ENCODE data around the gene GOLGA7B.

The GOLGA7B gene

GRCh38 chr10:97851341-97852001 is 1.8 kb downstream of the GOLGA7B start:
- H2BK5ac ChIP-seq (ENCODE audit: low read length): no peak overlapping the region
- peaks cover 0 to 34% (median 32%) of the 10 kb centered on the region in 3 experiments for H3K27me3 ChIP-seq (ENCODE audit: control insufficient read depth in 3 of 3, insufficient read depth in 3 of 3, low read depth in 1 of 3, low read length in 3 of 3)
- H2BK12ac ChIP-seq (ENCODE audit: low read length): no peak overlapping the region
- no peak overlapping the region for H2AFZ ChIP-seq (ENCODE audit: low read length)
- H3K23ac ChIP-seq (ENCODE audit: low read depth, low read length, poor library complexity): no peak overlapping the region
- H3K4me2 ChIP-seq (ENCODE audit: insufficient read depth, low read length, poor library complexity, severe bottlenecking): no peak overlapping the region
- WGBS, 2 donors (ENCODE audit: extremely low coverage in 2 of 2, insufficient read length in 2 of 2, insufficient replicate concordance in 1 of 2): no CpG with 5 or more reads among the region's 7 CpGs
- H3K18ac ChIP-seq (ENCODE audit: low read length): no peak overlapping the region
- H3K4ac ChIP-seq (ENCODE audit: low read length): no peak overlapping the region
- peaks cover 0 to 3% of the 10 kb centered on the region in 2 donors for H3K9me3 ChIP-seq (replicated peaks in 1 of 2; ENCODE audit: control insufficient read depth in 2 of 2, insufficient read depth in 1 of 2, low read depth in 1 of 2, low read length in 2 of 2)
- H4K91ac ChIP-seq (ENCODE audit: low read depth, low read length, poor library complexity): no peak overlapping the region
- no peak overlapping the region for H3K27ac ChIP-seq (replicated peaks; ENCODE audit: low read length)
- no peak overlapping the region for H3K4me3 ChIP-seq (ENCODE audit: low read length in 2 of 2)
- no peak overlapping the region for H3K14ac ChIP-seq (ENCODE audit: low read length)
- peaks cover 0 to 3% of the 10 kb centered on the region in 2 donors for H3K4me1 ChIP-seq (ENCODE audit: control insufficient read depth in 2 of 2, insufficient read depth in 1 of 2, low read depth in 1 of 2, low read length in 2 of 2)
- H3K79me1 ChIP-seq (ENCODE audit: low read depth, low read length): peaks cover 1% of the 10 kb centered on the region
- no peak overlapping the region for H4K8ac ChIP-seq (ENCODE audit: low read depth, low read length)
- H3K36me3 ChIP-seq (replicated peaks in 1 of 2; ENCODE audit: control insufficient read depth in 2 of 2, insufficient read depth in 2 of 2, low read length in 2 of 2): no peaks in the 10 kb centered on the region
- no peak overlapping the region for H2BK120ac ChIP-seq (ENCODE audit: low read depth, low read length)
- H3K9ac ChIP-seq (ENCODE audit: low read depth, low read length, poor library complexity): no peak overlapping the region
- no peak overlapping the region for H2AK5ac ChIP-seq (ENCODE audit: low read depth, low read length)
- H2BK15ac ChIP-seq (ENCODE audit: low read length): no peak overlapping the region
- DNase-seq (ENCODE audit: low spot score): no peak

DNA sequence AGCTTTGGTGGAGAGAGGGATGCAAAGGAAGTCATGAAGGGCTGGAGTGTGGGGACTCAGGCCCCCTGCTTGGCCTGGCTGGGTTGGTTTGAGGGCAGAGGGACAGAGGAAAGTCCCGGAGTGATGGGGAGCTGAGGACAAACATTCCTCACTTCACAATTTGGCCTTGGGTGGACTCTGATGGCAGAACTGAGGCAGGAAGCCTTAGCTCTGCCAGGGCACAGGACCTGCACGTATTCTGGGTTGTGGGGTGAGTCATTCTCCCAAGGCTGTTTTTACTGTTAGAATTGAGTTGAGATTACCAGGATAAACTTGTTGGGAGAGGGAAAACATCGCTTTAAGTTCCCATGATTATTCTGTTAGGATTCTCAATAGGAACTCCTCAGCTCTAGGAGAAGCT is 2.6 kb downstream of the GOLGA7B start:
- DNase-seq (ENCODE audit: low spot score): no peak
- no peak overlapping the region for H3K4me2 ChIP-seq (ENCODE audit: insufficient read depth, low read length, poor library complexity, severe bottlenecking)
- H2BK120ac ChIP-seq (ENCODE audit: low read depth, low read length): no peak overlapping the region
- H4K91ac ChIP-seq (ENCODE audit: low read depth, low read length, poor library complexity): no peak overlapping the region
- H2BK15ac ChIP-seq (ENCODE audit: low read length): no peak overlapping the region
- no peak overlapping the region for H2AFZ ChIP-seq (ENCODE audit: low read length)
- H4K8ac ChIP-seq (ENCODE audit: low read depth, low read length): no peak overlapping the region
- H3K4me3 ChIP-seq (ENCODE audit: low read length in 2 of 2): no peak overlapping the region
- H3K23ac ChIP-seq (ENCODE audit: low read depth, low read length, poor library complexity): no peak overlapping the region
- H3K18ac ChIP-seq (ENCODE audit: low read length): no peak overlapping the region
- peaks cover 0 to 3% of the 10 kb centered on the region in 2 donors for H3K9me3 ChIP-seq (replicated peaks in 1 of 2; ENCODE audit: control insufficient read depth in 2 of 2, insufficient read depth in 1 of 2, low read depth in 1 of 2, low read length in 2 of 2)
- H3K27me3 ChIP-seq (ENCODE audit: control insufficient read depth in 3 of 3, insufficient read depth in 3 of 3, low read depth in 1 of 3, low read length in 3 of 3): peaks cover 0 to 34% (median 32%) of the 10 kb centered on the region in 3 experiments
- H2BK12ac ChIP-seq (ENCODE audit: low read length): no peak overlapping the region
- no peak overlapping the region for H3K9ac ChIP-seq (ENCODE audit: low read depth, low read length, poor library complexity)
- WGBS, 2 donors (ENCODE audit: extremely low coverage in 2 of 2, insufficient read length in 2 of 2, insufficient replicate concordance in 1 of 2): no CpG with 5 or more reads among the region's 3 CpGs
- peaks cover 1% of the 10 kb centered on the region for H3K79me1 ChIP-seq (ENCODE audit: low read depth, low read length)
- H3K14ac ChIP-seq (ENCODE audit: low read length): no peak overlapping the region
- no peaks in the 10 kb centered on the region for H3K36me3 ChIP-seq (replicated peaks in 1 of 2; ENCODE audit: control insufficient read depth in 2 of 2, insufficient read depth in 2 of 2, low read length in 2 of 2)
- H3K4ac ChIP-seq (ENCODE audit: low read length): no peak overlapping the region
- H3K4me1 ChIP-seq (ENCODE audit: control insufficient read depth in 2 of 2, insufficient read depth in 1 of 2, low read depth in 1 of 2, low read length in 2 of 2): peaks cover 0 to 3% of the 10 kb centered on the region in 2 donors
- no peak overlapping the region for H2AK5ac ChIP-seq (ENCODE audit: low read depth, low read length)
- no peak overlapping the region for H3K27ac ChIP-seq (replicated peaks; ENCODE audit: low read length)
- no peak overlapping the region for H2BK5ac ChIP-seq (ENCODE audit: low read length)

DNA sequence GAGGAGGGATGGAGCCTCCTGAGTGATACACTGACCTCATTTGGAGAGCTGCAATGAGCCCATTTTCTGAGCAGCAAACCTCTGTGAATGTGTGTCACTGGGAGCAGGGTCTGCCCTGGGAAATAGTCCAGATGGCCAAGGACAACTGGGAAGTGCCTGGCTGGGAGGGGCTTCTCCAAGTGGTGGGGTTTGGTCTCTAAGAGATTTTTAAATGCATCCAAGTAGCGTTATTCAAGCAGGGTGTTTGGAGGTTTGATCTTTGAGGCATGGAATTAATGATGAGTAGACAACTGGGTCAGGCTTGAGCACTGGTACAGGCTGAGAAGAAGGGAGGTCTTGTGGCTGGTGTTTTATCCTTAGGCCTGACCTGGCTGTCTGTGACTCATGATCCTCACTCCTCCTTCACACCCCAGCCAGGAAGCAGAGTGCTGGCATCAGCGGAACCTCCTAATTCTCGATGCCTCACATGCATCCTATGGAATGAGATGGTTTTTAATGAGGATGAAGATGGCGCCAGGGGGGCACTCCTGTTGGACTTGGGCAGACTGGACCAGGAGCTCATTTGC is 3.3 kb downstream of the GOLGA7B start:
- Histone ChIP-seq H3K27ac (replicated peaks; ENCODE audit: low read length) (no peak overlapping the region), H3K79me1 (ENCODE audit: low read depth, low read length) (peaks cover 1% of the 10 kb centered on the region), H3K9ac (ENCODE audit: low read depth, low read length, poor library complexity) (no peak overlapping the region), H2AK5ac (ENCODE audit: low read depth, low read length) (no peak overlapping the region), H2AFZ (ENCODE audit: low read length) (no peak overlapping the region), H4K8ac (ENCODE audit: low read depth, low read length) (no peak overlapping the region), H3K4ac (ENCODE audit: low read length) (no peak overlapping the region), H2BK5ac (ENCODE audit: low read length) (no peak overlapping the region), H3K36me3 (replicated peaks in 1 of 2; ENCODE audit: control insufficient read depth in 2 of 2, insufficient read depth in 2 of 2, low read length in 2 of 2) (no peaks in the 10 kb centered on the region), H3K23ac (ENCODE audit: low read depth, low read length, poor library complexity) (no peak overlapping the region), H3K27me3 (ENCODE audit: control insufficient read depth in 3 of 3, insufficient read depth in 3 of 3, low read depth in 1 of 3, low read length in 3 of 3) (peaks cover 0 to 34% (median 32%) of the 10 kb centered on the region in 3 experiments), H4K91ac (ENCODE audit: low read depth, low read length, poor library complexity) (no peak overlapping the region), H3K14ac (ENCODE audit: low read length) (peak overlapping the region; percentile 14), H3K9me3 (replicated peaks in 1 of 2; ENCODE audit: control insufficient read depth in 2 of 2, insufficient read depth in 1 of 2, low read depth in 1 of 2, low read length in 2 of 2) (peaks cover 0 to 3% of the 10 kb centered on the region in 2 donors), H3K18ac (ENCODE audit: low read length) (no peak overlapping the region), H2BK15ac (ENCODE audit: low read length) (no peak overlapping the region), H2BK120ac (ENCODE audit: low read depth, low read length) (no peak overlapping the region), H3K4me3 (ENCODE audit: low read length in 2 of 2) (no peak overlapping the region), H3K4me1 (ENCODE audit: control insufficient read depth in 2 of 2, insufficient read depth in 1 of 2, low read depth in 1 of 2, low read length in 2 of 2) (peaks cover 0 to 3% of the 10 kb centered on the region in 2 donors), H3K4me2 (ENCODE audit: insufficient read depth, low read length, poor library complexity, severe bottlenecking) (no peak overlapping the region), H2BK12ac (ENCODE audit: low read length) (no peak overlapping the region)
- no peak for DNase-seq (ENCODE audit: low spot score)
- WGBS, 2 donors (ENCODE audit: extremely low coverage in 2 of 2, insufficient read length in 2 of 2, insufficient replicate concordance in 1 of 2): no CpG with 5 or more reads among the region's 4 CpGs

DNA sequence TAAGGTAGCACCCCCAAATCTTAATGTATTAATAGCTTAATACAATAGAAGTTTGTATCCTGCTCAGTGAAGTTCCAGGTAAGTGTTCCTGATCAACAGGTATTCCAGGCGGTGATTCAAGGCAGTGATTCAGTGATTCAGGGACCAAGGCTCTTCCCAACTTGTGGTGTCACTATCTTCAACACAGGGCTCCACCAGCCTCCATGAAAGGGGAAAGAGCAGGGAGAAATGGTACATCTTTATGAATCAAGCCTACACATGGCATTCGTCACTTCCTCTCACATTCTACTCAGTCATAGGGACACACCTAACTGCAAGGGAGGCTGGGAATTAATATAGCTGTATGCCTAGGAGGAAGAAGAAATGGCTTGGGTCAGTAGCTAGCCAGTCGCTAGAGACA is 5.1 kb downstream of the GOLGA7B start:
- H2BK12ac ChIP-seq (ENCODE audit: low read length): no peak overlapping the region
- H3K4ac ChIP-seq (ENCODE audit: low read length): no peak overlapping the region
- no peak for DNase-seq (ENCODE audit: low spot score)
- no peak overlapping the region for H3K18ac ChIP-seq (ENCODE audit: low read length)
- H3K4me2 ChIP-seq (ENCODE audit: insufficient read depth, low read length, poor library complexity, severe bottlenecking): no peak overlapping the region
- no peak overlapping the region for H2BK120ac ChIP-seq (ENCODE audit: low read depth, low read length)
- H3K27ac ChIP-seq (replicated peaks; ENCODE audit: low read length): no peak overlapping the region
- H2BK15ac ChIP-seq (ENCODE audit: low read length): no peak overlapping the region
- WGBS, 2 donors (ENCODE audit: extremely low coverage in 2 of 2, insufficient read length in 2 of 2, insufficient replicate concordance in 1 of 2): no CpG with 5 or more reads among the region's 3 CpGs
- no peak overlapping the region for H3K23ac ChIP-seq (ENCODE audit: low read depth, low read length, poor library complexity)
- no peak overlapping the region for H3K14ac ChIP-seq (ENCODE audit: low read length)
- peaks cover 0 to 3% of the 10 kb centered on the region in 2 donors for H3K9me3 ChIP-seq (replicated peaks in 1 of 2; ENCODE audit: control insufficient read depth in 2 of 2, insufficient read depth in 1 of 2, low read depth in 1 of 2, low read length in 2 of 2)
- H3K36me3 ChIP-seq (replicated peaks in 1 of 2; ENCODE audit: control insufficient read depth in 2 of 2, insufficient read depth in 2 of 2, low read length in 2 of 2): no peaks in the 10 kb centered on the region
- no peak overlapping the region for H4K8ac ChIP-seq (ENCODE audit: low read depth, low read length)
- no peak overlapping the region for H2AFZ ChIP-seq (ENCODE audit: low read length)
- no peak overlapping the region for H3K4me3 ChIP-seq (ENCODE audit: low read length in 2 of 2)
- no peak overlapping the region for H4K91ac ChIP-seq (ENCODE audit: low read depth, low read length, poor library complexity)
- H3K4me1 ChIP-seq (ENCODE audit: control insufficient read depth in 2 of 2, insufficient read depth in 1 of 2, low read depth in 1 of 2, low read length in 2 of 2): no peaks in the 10 kb centered on the region
- H3K9ac ChIP-seq (ENCODE audit: low read depth, low read length, poor library complexity): no peak overlapping the region
- peaks cover 1% of the 10 kb centered on the region for H3K79me1 ChIP-seq (ENCODE audit: low read depth, low read length)
- H2AK5ac ChIP-seq (ENCODE audit: low read depth, low read length): no peak overlapping the region
- H2BK5ac ChIP-seq (ENCODE audit: low read length): no peak overlapping the region
- peaks cover 0 to 25% (median 20%) of the 10 kb centered on the region in 3 experiments for H3K27me3 ChIP-seq (ENCODE audit: control insufficient read depth in 3 of 3, insufficient read depth in 3 of 3, low read depth in 1 of 3, low read length in 3 of 3)

Measured in neuronal stem cell (in vitro differentiated cells).